GM12878 (cell line): Measurements from ENCODE around the gene NACC1.

Experiments
- BCL11A ChIP-seq: IDR thresholded peaks from 2 replicates; pipeline ENCODE4 v1.6.1; 2011; ENCODE audit warnings: low read depth, low read length
- KDM1A ChIP-seq: fragments of 200-600 bp; sonication (generic); IDR thresholded peaks from 2 replicates; pipeline ENCODE4 v1.6.1; 2016; ENCODE audit warnings: borderline replicate concordance
- LARP7 ChIP-seq: fragments of 450-650 bp; IDR thresholded peaks from 2 replicates; pipeline ENCODE4 v1.6.1; 2017; ENCODE audit warnings: mild to moderate bottlenecking
- MYB ChIP-seq: fragments of 150-350 bp; IDR thresholded peaks from 2 replicates; pipeline ENCODE4 v1.6.1; 2014; ENCODE audit warnings: mild to moderate bottlenecking, low read depth, low read length, borderline replicate concordance
- POLR2A ChIP-seq: IDR thresholded peaks from 2 replicates; pipeline ENCODE4 v1.6.1; 2011; ENCODE audit warnings: low read depth, mild to moderate bottlenecking, low read length
- SMARCA5 ChIP-seq: fragments of 450-650 bp; IDR thresholded peaks from 2 replicates; pipeline ENCODE4 v1.6.1; 2017; ENCODE audit warnings: mild to moderate bottlenecking
- SMC3 ChIP-seq: IDR thresholded peaks from 2 replicates; pipeline ENCODE4 v1.6.1; 2011; ENCODE audit warnings: low read length, improper control_type of control experiment, borderline replicate concordance
- SPI1 ChIP-seq: IDR thresholded peaks from 2 replicates; pipeline ENCODE4 v1.6.1; 2011; ENCODE audit warnings: low read depth, mild to moderate bottlenecking, low read length, moderate library complexity, borderline replicate concordance; ENCODE audit not compliant: insufficient read depth
- TAF1 ChIP-seq: IDR thresholded peaks from 2 replicates; pipeline ENCODE4 v1.6.1; 2011; ENCODE audit warnings: mild to moderate bottlenecking, low read depth, low read length, borderline replicate concordance
- ZZZ3 ChIP-seq: IDR thresholded peaks from 2 replicates; pipeline ENCODE4 v1.6.1; 2011; ENCODE audit warnings: low read depth; ENCODE audit not compliant: control insufficient read depth, insufficient read length
- TF ChIP-seq, protein P1 (sequence below), 3 experiments: IDR thresholded peaks in 2 of 3; conservative IDR thresholded peaks in 1 of 3; 2 replicates each; pipeline ENCODE4 v1.5.1; 2011; ENCODE audit warnings: low read depth in 3 of 3, low read length in 3 of 3, mild to moderate bottlenecking in 3 of 3, control low read depth in 2 of 3, moderate library complexity in 2 of 3, inconsistent platforms in 1 of 3, mixed read lengths in 1 of 3; ENCODE audit not compliant: control insufficient read depth in 2 of 3, insufficient read depth in 1 of 3; ENCODE audit errors: extremely low read depth in 1 of 3

DNA sequence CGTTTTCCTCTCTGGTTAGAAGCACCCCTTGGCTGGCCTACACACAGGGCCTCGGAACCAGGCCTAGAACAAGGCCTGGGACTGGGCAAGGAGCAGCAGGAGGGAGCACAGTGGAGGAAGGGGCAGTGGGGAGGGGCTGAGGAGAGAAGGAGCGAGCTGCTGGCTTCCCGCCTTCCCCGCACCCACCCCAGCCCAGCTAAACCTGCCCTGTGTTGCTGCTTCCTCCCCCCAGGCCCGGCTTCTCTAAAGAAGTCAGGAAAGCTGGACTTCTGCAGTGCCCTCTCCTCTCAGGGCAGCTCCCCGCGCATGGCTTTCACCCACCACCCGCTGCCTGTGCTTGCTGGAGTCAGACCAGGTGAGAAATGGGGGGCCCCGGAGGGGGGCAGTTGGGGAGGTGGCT, 39.7 kb upstream of the NACC1 start:
- TF ChIP-seq SPI1: no peak
- TF ChIP-seq, protein P1, sequence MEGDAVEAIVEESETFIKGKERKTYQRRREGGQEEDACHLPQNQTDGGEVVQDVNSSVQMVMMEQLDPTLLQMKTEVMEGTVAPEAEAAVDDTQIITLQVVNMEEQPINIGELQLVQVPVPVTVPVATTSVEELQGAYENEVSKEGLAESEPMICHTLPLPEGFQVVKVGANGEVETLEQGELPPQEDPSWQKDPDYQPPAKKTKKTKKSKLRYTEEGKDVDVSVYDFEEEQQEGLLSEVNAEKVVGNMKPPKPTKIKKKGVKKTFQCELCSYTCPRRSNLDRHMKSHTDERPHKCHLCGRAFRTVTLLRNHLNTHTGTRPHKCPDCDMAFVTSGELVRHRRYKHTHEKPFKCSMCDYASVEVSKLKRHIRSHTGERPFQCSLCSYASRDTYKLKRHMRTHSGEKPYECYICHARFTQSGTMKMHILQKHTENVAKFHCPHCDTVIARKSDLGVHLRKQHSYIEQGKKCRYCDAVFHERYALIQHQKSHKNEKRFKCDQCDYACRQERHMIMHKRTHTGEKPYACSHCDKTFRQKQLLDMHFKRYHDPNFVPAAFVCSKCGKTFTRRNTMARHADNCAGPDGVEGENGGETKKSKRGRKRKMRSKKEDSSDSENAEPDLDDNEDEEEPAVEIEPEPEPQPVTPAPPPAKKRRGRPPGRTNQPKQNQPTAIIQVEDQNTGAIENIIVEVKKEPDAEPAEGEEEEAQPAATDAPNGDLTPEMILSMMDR (IDR thresholded peaks at IDR 0.05 in 2 of 3, conservative IDR thresholded peaks at IDR 0.05 in 1 of 3; ENCODE audit: control insufficient read depth in 2 of 3, extremely low read depth in 1 of 3, insufficient read depth in 1 of 3, low read depth in 3 of 3, low read length in 3 of 3): no peak
- no peak for TF ChIP-seq BCL11A
- TF ChIP-seq ZZZ3: no peak
- no peak for TF ChIP-seq SMARCA5
- TF ChIP-seq POLR2A: no peak
- TF ChIP-seq KDM1A: no peak
- TF ChIP-seq TAF1: no peak
- no peak for TF ChIP-seq LARP7
- TF ChIP-seq MYB: no peak
- TF ChIP-seq SMC3: no peak
